Measurements from ENCODE around the gene SRGN.

Gene SRGN

DNA sequence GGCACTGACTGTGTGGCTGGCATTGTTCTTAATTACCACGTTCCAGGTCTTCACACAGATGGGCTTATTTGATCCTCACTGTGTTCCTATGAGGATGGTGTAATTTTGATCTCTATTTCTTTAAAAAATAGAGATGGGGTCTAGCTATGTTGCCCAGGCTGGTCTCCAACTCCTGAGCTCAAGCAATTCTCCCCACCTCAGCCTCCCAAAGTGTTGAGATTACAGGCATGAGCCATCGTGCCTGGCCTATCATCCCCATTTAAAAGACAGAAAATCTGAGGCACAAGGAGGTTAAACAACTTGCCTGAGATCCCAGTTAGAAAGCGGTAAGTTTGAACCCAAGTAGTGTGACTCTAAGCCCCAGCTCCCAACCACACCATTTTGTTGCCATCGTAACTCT, 17.0 kb upstream of the SRGN start:
- in situ Hi-C loops (cut with HindIII; ENCODE audit: low pct_ligation_motif_present, low sequenced_read_pairs) = no loop called here
- Histone ChIP-seq H3K4me3 (ENCODE audit: low read depth, low read length) (no peak overlapping the region), H3K36me3 (replicated peaks) (no peaks in the 10 kb centered on the region), H3K27me3 (replicated peaks) (no peaks in the 10 kb centered on the region), H3K27ac (no peak overlapping the region)
- TF ChIP-seq, protein P1, sequence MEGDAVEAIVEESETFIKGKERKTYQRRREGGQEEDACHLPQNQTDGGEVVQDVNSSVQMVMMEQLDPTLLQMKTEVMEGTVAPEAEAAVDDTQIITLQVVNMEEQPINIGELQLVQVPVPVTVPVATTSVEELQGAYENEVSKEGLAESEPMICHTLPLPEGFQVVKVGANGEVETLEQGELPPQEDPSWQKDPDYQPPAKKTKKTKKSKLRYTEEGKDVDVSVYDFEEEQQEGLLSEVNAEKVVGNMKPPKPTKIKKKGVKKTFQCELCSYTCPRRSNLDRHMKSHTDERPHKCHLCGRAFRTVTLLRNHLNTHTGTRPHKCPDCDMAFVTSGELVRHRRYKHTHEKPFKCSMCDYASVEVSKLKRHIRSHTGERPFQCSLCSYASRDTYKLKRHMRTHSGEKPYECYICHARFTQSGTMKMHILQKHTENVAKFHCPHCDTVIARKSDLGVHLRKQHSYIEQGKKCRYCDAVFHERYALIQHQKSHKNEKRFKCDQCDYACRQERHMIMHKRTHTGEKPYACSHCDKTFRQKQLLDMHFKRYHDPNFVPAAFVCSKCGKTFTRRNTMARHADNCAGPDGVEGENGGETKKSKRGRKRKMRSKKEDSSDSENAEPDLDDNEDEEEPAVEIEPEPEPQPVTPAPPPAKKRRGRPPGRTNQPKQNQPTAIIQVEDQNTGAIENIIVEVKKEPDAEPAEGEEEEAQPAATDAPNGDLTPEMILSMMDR (IDR thresholded peaks at IDR 0.05; ENCODE audit: low read depth, low read length, missing control alignments) = no peak
- no peak for DNase-seq

DNA sequence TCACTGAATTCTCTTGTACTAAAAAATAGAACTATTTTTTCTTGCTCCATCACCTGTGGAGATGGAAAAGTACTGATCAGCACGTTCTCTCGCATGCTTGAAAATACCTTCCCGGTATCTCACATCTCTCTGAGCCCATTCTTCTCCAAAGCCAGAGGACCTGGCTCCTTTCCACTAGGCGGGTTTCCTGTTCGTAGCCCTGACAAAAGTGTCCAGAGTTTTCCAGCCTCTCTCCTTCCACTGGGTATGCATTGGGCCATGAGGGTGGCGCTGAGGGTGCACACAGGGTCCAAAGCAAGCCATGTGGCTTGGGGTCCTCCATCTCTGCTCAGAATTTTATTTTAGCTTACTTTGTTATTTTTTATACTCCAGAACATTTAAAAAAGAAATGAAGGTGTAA, 16.3 kb upstream of the SRGN start:
- no peaks in the 10 kb centered on the region for H3K27me3 ChIP-seq (replicated peaks)
- DNase-seq = no peak
- H3K4me3 ChIP-seq (ENCODE audit: low read depth, low read length) = no peak overlapping the region
- H3K36me3 ChIP-seq (replicated peaks) = no peaks in the 10 kb centered on the region
- TF ChIP-seq, protein P1 (IDR thresholded peaks at IDR 0.05; ENCODE audit: low read depth, low read length, missing control alignments) = no peak
- in situ Hi-C loops (cut with HindIII; ENCODE audit: low pct_ligation_motif_present, low sequenced_read_pairs) = no loop called here
- H3K27ac ChIP-seq = no peak overlapping the region

DNA sequence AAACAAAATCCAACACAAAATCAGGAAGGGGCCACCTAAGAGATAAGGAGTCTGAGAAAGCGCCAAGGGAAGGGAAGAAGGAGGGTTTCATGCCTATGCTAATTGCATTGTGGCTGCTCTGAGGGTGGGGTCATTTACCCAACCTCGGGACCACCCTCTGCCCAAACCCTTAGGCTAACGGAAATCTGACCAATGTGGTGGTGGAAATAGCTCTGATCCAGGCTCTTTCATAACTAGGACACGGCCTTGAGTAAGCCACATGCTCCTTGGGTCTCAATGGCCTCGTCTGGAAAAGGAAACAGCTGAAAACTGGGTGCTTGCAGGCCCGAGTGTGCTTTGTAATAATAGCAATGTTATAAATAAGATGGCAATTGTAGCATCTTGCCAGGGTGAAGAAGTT, 14.9 kb upstream of the SRGN start:
- DNase-seq = no peak
- Histone ChIP-seq H3K4me3 (ENCODE audit: low read depth, low read length) (no peak overlapping the region), H3K27ac (no peak overlapping the region), H3K27me3 (replicated peaks) (no peaks in the 10 kb centered on the region), H3K36me3 (replicated peaks) (no peaks in the 10 kb centered on the region)
- in situ Hi-C loops (cut with HindIII; ENCODE audit: low pct_ligation_motif_present, low sequenced_read_pairs) = no loop called here
- TF ChIP-seq, protein P1 (IDR thresholded peaks at IDR 0.05; ENCODE audit: low read depth, low read length, missing control alignments) = no peak

DNA sequence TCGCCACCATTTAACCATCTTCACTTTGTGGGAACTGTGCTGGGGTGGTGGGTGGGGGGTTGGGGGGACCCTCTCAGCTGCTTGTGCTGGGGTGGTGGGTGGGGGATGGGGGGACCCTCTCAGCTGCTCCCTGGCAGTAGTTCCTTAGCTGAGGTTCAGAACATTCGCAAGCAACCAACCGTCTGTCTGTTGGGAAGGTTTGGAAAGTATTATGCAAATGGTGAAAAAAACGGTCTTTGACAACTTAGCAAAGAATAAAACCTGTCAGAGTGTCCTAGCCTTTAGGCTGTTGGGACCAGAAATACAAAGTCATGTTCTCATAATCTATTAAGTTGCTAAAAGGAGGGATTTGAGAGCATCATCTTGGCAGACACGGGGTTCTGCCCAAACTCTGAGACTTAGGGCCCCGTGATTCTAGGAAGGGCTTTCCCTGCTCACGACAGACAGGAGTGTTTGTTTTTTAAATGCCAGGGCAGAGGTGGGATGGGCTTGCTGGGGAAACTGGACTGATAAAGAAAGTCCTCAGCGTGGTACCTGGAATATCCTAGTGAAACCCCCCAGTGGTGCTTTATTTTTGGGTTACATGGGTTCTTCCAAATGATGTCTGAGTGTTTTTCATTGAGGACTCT, 14.1 kb upstream of the SRGN start:
- H3K4me3 ChIP-seq (ENCODE audit: low read depth, low read length) = no peak overlapping the region
- H3K27me3 ChIP-seq (replicated peaks) = no peaks in the 10 kb centered on the region
- in situ Hi-C loops (cut with HindIII; ENCODE audit: low pct_ligation_motif_present, low sequenced_read_pairs) = no loop called here
- H3K27ac ChIP-seq = no peak overlapping the region
- DNase-seq = no peak
- no peaks in the 10 kb centered on the region for H3K36me3 ChIP-seq (replicated peaks)
- TF ChIP-seq, protein P1 (IDR thresholded peaks at IDR 0.05; ENCODE audit: low read depth, low read length, missing control alignments) = no peak

DNA sequence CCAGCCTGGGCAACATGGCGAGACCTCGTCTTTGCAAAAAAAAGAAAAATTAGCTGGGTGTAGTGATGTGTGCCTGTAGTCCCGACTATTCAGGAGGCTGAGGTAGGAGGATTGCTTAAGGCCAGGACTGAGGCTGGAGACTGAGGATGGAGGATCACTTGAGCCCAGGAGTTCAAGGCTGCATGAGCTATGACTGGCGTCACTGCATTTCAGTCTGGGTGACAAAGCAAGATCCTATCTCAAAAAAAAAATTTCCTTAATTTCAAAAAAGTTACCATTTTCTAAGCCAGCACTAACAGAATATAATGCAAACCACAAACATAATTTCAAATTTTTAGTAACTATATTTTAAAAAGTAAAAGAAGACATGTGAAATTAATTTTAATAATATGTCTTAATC, 13.4 kb upstream of the SRGN start:
- Histone ChIP-seq H3K4me3 (ENCODE audit: low read depth, low read length) (no peak overlapping the region), H3K27ac (no peak overlapping the region), H3K36me3 (replicated peaks) (no peaks in the 10 kb centered on the region), H3K27me3 (replicated peaks) (no peaks in the 10 kb centered on the region)
- in situ Hi-C loops (cut with HindIII; ENCODE audit: low pct_ligation_motif_present, low sequenced_read_pairs) = no loop called here
- TF ChIP-seq, protein P1 (IDR thresholded peaks at IDR 0.05; ENCODE audit: low read depth, low read length, missing control alignments) = no peak
- no peak for DNase-seq

DNA sequence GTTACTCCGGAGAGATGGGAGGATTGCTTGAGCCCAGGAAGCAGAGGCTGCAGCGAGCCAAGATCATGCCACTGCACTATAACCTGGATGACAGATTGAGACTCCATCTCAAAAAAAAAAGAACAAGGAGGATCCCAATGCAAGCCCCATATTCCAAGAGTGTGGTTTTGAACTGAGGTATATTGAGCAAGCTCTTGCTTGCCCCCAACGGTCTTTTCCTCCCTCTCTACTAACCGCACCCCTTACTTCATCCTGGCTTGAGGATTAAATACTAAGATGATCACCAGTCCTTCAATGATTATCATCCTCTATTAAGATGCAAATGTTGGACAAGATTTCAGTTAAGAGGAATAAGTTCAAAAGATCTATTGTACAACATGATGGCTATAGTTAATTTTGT, 12.5 kb upstream of the SRGN start:
- H3K36me3 ChIP-seq (replicated peaks) = no peaks in the 10 kb centered on the region
- DNase-seq = no peak
- in situ Hi-C loops (cut with HindIII; ENCODE audit: low pct_ligation_motif_present, low sequenced_read_pairs) = no loop called here
- no peak overlapping the region for H3K27ac ChIP-seq
- TF ChIP-seq, protein P1 (IDR thresholded peaks at IDR 0.05; ENCODE audit: low read depth, low read length, missing control alignments) = no peak
- H3K27me3 ChIP-seq (replicated peaks) = no peaks in the 10 kb centered on the region
- no peak overlapping the region for H3K4me3 ChIP-seq (ENCODE audit: low read depth, low read length)

Measured in brain microvascular endothelial cell (primary cell).